CD4-positive, alpha-beta T cell treated with Interferon gamma for 1 hour (primary cell): ENCODE data around the gene ZNF335.
"Not testable (repeated sequence)": the region's sequence is repeated elsewhere in the genome, so short reads cannot be mapped to it uniquely, and the experiment has no call there.

Experiments
- DNase-seq: peaks from one replicate; pipeline ENCODE4 v3.0.0-alpha.2; 2020

ZNF335 gene

GRCh38 chr20:45933266-45934045, 38.5 kb downstream of the ZNF335 start:
- DNase-seq, result peak; percentile 65

GRCh38 chr20:45931680-45932079, 40.3 kb downstream of the ZNF335 start:
- DNase-seq, result not testable (repeated sequence)

- no peak for DNase-seq
These were observed 44.7 kb downstream of the ZNF335 start for GRCh38 chr20:45927071-45927878.

- no peak for DNase-seq
These were observed 45.3 kb downstream of the ZNF335 start for GRCh38 chr20:45926731-45927070.

GRCh38 chr20:45925821-45926506, 46.0 kb downstream of the ZNF335 start:
- DNase-seq, result no peak

GRCh38 chr20:45924391-45925261, 47.4 kb downstream of the ZNF335 start:
- DNase-seq, result no peak

- DNase-seq, result no peak
These were observed 50.4 kb downstream of the ZNF335 start for GRCh38 chr20:45921337-45922189.

GRCh38 chr20:45920462-45921336, 51.3 kb downstream of the ZNF335 start:
- DNase-seq, result no peak

- DNase-seq, result no peak
These were observed 52.2 kb downstream of the ZNF335 start for GRCh38 chr20:45919542-45920399.

GRCh38 chr20:45918779-45919537, 53.0 kb downstream of the ZNF335 start:
- no peak for DNase-seq

- DNase-seq, result no peak
These were observed 53.7 kb downstream of the ZNF335 start for GRCh38 chr20:45918182-45918737.

GRCh38 chr20:45917790-45918141, 54.2 kb downstream of the ZNF335 start:
- DNase-seq, result no peak

- DNase-seq, result no peak
These were observed 58.9 kb downstream of the ZNF335 start for GRCh38 chr20:45913116-45913515.

- no peak for DNase-seq
These were observed 59.7 kb downstream of the ZNF335 start for GRCh38 chr20:45912344-45912682.

- peak; percentile 45 for DNase-seq
These were observed 60.3 kb downstream of the ZNF335 start, which contains the start of gene PLTP for GRCh38 chr20:45911486-45912343. TSS of gene PLTP (minus strand) at chr20:45912155. CDS start at chr20:45911452, 703 bp downstream.

- peak; percentile 94 for DNase-seq
These were observed 61.1 kb downstream of the ZNF335 start for GRCh38 chr20:45910670-45911485.
